Heart left ventricle (tissue), 16 donors: ENCODE data around the gene ANKMY2. TPM values are rescaled to one million over a fixed set of nuclear protein-coding genes. Genes with fewer than 3 reads are reported as not detected.

Experiments used
- ATAC-seq, 4 donors: fragments of 200-7000 bp; cut with Tn5 transposase; one replicate each; pipeline ENCODE4 v1.9.1; 2020 to 2022; ENCODE audit warnings: moderate library complexity in 4 of 4, mild to moderate bottlenecking in 3 of 4, moderate number of reproducible peaks in 1 of 4
- DNase-seq, 5 donors: peaks; one replicate each; pipeline ENCODE4 v3.0.0-alpha.2; 2020
- H3K27ac ChIP-seq, 12 donors: fragments of 200-600 bp; sonication (generic) in 4 of 12; one replicate each; pipeline versions ENCODE4 v1.5.0 to v1.8.0; 2016 to 2022; ENCODE audit warnings: mild to moderate bottlenecking in 2 of 12
- H3K27me3 ChIP-seq, 9 donors: fragments of 200-600 bp; sonication (generic) in 2 of 9; one replicate each; pipeline versions ENCODE4 v1.5.1 to v1.8.0; 2016 to 2022; ENCODE audit warnings: mild to moderate bottlenecking in 3 of 9
- H3K36me3 ChIP-seq, 9 donors: fragments of 200-600 bp; sonication (generic) in 2 of 9; one replicate each; pipeline versions ENCODE4 v1.5.0 to v1.8.0; 2018 to 2022; ENCODE audit warnings: mild to moderate bottlenecking in 2 of 9
- H3K4me1 ChIP-seq, 12 donors: fragments of 200-600 bp; sonication (generic) in 4 of 12; one replicate each; pipeline versions ENCODE4 v1.5.0 to v1.8.0; 2016 to 2022; ENCODE audit warnings: mild to moderate bottlenecking in 3 of 12
- H3K4me3 ChIP-seq, 12 donors: fragments of 200-600 bp; sonication (generic) in 4 of 12; one replicate each; pipeline versions ENCODE4 v1.5.0 to v1.8.0; 2017 to 2022; ENCODE audit warnings: mild to moderate bottlenecking in 9 of 12, moderate library complexity in 4 of 12
- H3K9me3 ChIP-seq, 12 donors: fragments of 200-600 bp; sonication (generic) in 4 of 12; one replicate each; pipeline versions ENCODE4 v1.5.0 to v1.8.0; 2016 to 2022; ENCODE audit warnings: mild to moderate bottlenecking in 1 of 12
- CTCF ChIP-seq, 12 donors: fragments of 200-600 bp; sonication (generic) in 4 of 12; IDR thresholded peaks; one replicate each; pipeline versions ENCODE4 v1.5.0 to v1.8.0; 2018 to 2022; ENCODE audit warnings: antibody characterized with exemption in 12 of 12, mild to moderate bottlenecking in 5 of 12
- POLR2A ChIP-seq, 2 donors: fragments of 450-650 bp; IDR thresholded peaks; one replicate each; pipeline ENCODE4 v1.6.1; 2017; ENCODE audit warnings: antibody characterized with exemption in 2 of 2, mild to moderate bottlenecking in 2 of 2, moderate library complexity in 2 of 2
- WGBS, 4 donors: extraction: QIAGEN DNeasy Blood & Tissue Kit in 2 of 4; methylation state at CpG; one replicate each; pipeline versions ENCODE4 v1.1.5 to v1.1.7; 2013 to 2018; 5-methylcytosine and 5-hydroxymethylcytosine counted together
- intact Hi-C, 10 donors: fragments of 100-400 bp; cut with DNase I; formaldehyde crosslinking; loops; one replicate each; pipeline versions ENCODE4 v1.11.1 to v1.14.2; 2022
- polyA plus RNA-seq, 2 donors: library from polyadenylated mRNA; stranded (reverse); fragments of 200-250 nt; gene quantifications; one replicate each; pipeline ENCODE4 v1.2.3, GENCODE V29; 2013
- total RNA-seq, 9 donors: library from RNA; depleted of rRNA in 2 of 9; stranded (reverse); fragments of >200 nt in 2 of 9; fragmentation: NEBNext Ultra II Directional in 3 of 9; extraction: Animal tissue kit (Norgen Biotek cat#: 25700) in 3 of 9; gene quantifications; one replicate each; pipeline versions ENCODE4 v1.1.0 to v1.2.4, GENCODE V29; 2016 to 2023
- donor health status: ischemic (EF 13 %, LVEDD 7.1; RV severe dilation, severe dysfunction).
- donor health status: healthy with polysubstance abuse.
- donor health status: DM: no; HTN: yes; CAD: no.
- donor health status: DM: no; HTN: no; CAD: no.
- donor health status: ischemic (EF 25% LVEDD 6.9; RV normal size, moderate dysfunction).
- donor health status: ischemic (EF 25% LVEDD 5.7; RV mildly dilated, moderate dysfunction).
- donor health status: healthy.
- donor health status: DM: yes; HTN: yes; CAD: no.
- donor health status: ischemic (EF 35%, LVEDD 5.7; RV mildly dilated, moderate dysfunction).
- donor health status: nonischemic (EF 11% LVEDD 7.7; RV severe dilation, severe dysfunction).
- donor health status: DM: yes; HTN: yes; CAD: no.
- donor health status: PGD.
- donor health status: ischemic (EF 29% LVEDD 5.4; RV normal size, mild dysfunction).
- donor health status: nonischemic (EF 23%, LVEDD 6.1; RV moderate dilation, normal function).

Gene ANKMY2
- total and polyA plus RNA-seq, 11 donors, result 10.3 to 44.3 (median 28.0) TPM

DNA sequence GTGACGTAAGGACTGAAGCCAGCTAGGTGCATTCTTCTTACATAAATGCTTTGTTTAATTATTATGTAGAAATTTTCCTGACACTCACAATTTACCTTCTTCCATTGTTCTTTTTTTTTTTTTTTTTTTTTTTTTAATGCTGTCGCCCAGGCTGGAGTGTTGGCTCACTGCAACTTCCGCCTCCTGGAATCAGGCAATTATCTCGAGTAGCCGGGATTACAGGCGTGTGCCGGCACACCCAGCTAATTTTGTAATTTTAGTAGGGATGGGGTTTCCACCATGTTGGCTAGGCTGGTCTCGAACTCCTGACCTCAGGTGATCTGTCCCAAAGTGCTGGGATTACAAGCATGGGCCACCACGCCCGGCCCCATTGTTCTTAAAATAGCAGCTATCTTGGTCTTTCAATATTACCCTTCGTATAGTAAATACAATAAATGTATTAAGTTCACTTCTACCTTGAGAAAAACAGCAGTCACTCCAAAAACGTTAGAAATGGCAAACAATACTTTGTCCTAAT lies 32.5 kb upstream of the ANKMY2 start:
- H3K4me1 ChIP-seq, result peaks cover 0 to 5% (median 0%) of the 10 kb centered on the region in 12 donors
- H3K9me3 ChIP-seq, result no peaks in the 10 kb centered on the region
- no peaks in the 10 kb centered on the region for H3K27me3 ChIP-seq
- TF ChIP-seq CTCF (IDR thresholded peaks at IDR 0.05) (no peak), POLR2A (IDR thresholded peaks at IDR 0.05) (no peak)
- DNase-seq (peak in 1 of 5 donors; percentile 18), ATAC-seq (no peak)
- H3K27ac ChIP-seq, result no peak overlapping the region
- intact Hi-C loops, result no loop called here
- H3K36me3 ChIP-seq, result peaks cover under 1 to 92% (median 60%) of the 10 kb centered on the region in 9 donors
- 60 to 68% (median 64%) methylated on average over 12 of the region's 12 CpGs for WGBS, 4 donors
- H3K4me3 ChIP-seq, result no peak overlapping the region

DNA sequence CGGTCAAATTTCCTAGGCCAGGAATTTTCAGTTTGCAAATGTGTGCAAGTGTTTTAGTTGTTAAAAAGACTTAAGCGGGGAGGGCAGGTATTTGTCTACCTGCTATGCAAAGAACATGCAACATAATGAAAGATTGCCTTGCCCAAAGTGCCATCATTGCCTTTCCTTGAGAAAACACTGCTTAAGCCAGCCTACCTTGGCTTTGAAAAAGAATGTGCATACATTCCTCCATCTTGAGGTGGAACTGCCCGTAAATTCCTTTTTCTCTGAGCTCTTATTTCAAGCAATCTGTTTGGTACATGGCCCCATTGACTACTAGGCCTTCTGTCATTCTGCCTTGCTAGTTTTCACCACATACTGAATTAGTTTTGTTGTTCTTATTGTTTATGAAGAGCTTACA lies 29.7 kb upstream of the ANKMY2 start:
- no peak for DNase-seq

GRCh38 chr7:16671811-16672210 lies 26.3 kb upstream of the ANKMY2 start:
- 82 to 91% (median 89%) methylated on average over 3 of the region's 3 CpGs for whole genome bisulfite sequencing, 4 donors
- Histone ChIP-seq H3K4me3 (no peak overlapping the region), H3K27me3 (no peaks in the 10 kb centered on the region), H3K27ac (peak overlapping the region in 2 of 12 donors; percentile 11 to 12), H3K36me3 (peaks cover 0 to 43% (median 25%) of the 10 kb centered on the region in 9 donors), H3K9me3 (peaks cover 0 to 6% (median 0%) of the 10 kb centered on the region in 12 donors), H3K4me1 (peaks cover 0 to 41% (median 22%) of the 10 kb centered on the region in 12 donors)
- intact Hi-C loops, result no loop called here
- no peak for ATAC-seq
- no peak for DNase-seq
- TF ChIP-seq POLR2A (IDR thresholded peaks at IDR 0.05) (no peak), CTCF (IDR thresholded peaks at IDR 0.05) (no peak)

More for the DNA sequence above, 29.7 kb upstream of the ANKMY2 start:
- Histone ChIP-seq H3K27ac (no peak overlapping the region), H3K36me3 (peaks cover 0 to 67% (median 36%) of the 10 kb centered on the region in 9 donors), H3K4me1 (peaks cover 0 to 10% (median 1%) of the 10 kb centered on the region in 12 donors), H3K9me3 (peaks cover 0 to 6% (median 0%) of the 10 kb centered on the region in 12 donors), H3K4me3 (no peak overlapping the region), H3K27me3 (no peaks in the 10 kb centered on the region)
- TF ChIP-seq CTCF (IDR thresholded peaks at IDR 0.05) (no peak), POLR2A (IDR thresholded peaks at IDR 0.05) (no peak)
- intact Hi-C loops, result no loop called here
- WGBS, 4 donors, result 95 to 98% (median 96%) methylated on average over 3 of the region's 3 CpGs
- no peak for ATAC-seq

DNA sequence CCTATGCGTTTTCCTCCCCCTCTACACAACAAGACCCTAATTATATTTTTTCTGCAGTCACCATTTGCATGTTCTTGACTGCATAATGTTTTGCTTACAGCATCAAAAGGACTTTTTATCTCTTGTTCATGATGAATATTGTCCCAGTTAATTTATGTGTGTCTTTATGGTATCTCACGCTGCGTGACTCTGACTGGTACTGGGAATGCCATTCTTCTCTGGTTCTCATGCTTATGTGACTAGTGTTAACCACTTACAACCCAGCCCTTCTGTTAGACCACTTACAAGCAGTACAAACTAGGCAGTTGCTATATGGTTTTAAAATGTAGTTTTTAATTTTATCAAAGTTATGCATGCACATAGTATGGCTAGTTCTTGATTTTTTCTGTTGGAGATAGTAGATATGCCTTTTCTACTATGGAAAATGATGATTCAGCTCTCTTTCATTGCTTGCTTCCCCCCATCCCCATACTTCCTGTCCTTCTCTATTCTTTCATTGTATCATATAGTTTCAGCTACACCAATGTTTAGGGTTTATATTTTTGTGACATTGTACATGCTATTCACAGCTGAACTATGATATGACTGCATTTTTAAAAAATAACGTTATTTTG lies 25.3 kb upstream of the ANKMY2 start:
- DNase-seq (no peak), ATAC-seq (no peak)
- H3K4me3 ChIP-seq, result no peak overlapping the region
- peaks cover 0 to 6% (median 0%) of the 10 kb centered on the region in 12 donors for H3K9me3 ChIP-seq
- H3K27me3 ChIP-seq, result no peaks in the 10 kb centered on the region
- intact Hi-C loops, result no loop called here
- peaks cover 0 to 43% (median 27%) of the 10 kb centered on the region in 9 donors for H3K36me3 ChIP-seq
- peak overlapping the region in 8 of 12 donors; percentile 0 to 77 (median 52) for H3K27ac ChIP-seq
- H3K4me1 ChIP-seq, result peaks cover 0 to 41% (median 23%) of the 10 kb centered on the region in 12 donors
- no peak for TF ChIP-seq POLR2A (IDR thresholded peaks at IDR 0.05)
- no peak for TF ChIP-seq CTCF (IDR thresholded peaks at IDR 0.05)
- 79 to 80% (median 79%) methylated on average over 4 of the region's 4 CpGs for WGBS, 4 donors
